Endothelial cell of umbilical vein (primary cell): ENCODE results near the gene VSTM2B. TPM values are rescaled to one million over a fixed set of nuclear protein-coding genes. Genes with fewer than 3 reads are reported as not detected.
"Not testable (repeated sequence)": the region's sequence is repeated elsewhere in the genome, so short reads cannot be mapped to it uniquely, and the experiment has no call there.

Source experiments
- BruUV-seq: library from RNA; stranded (reverse); fragments of 400-500 nt; replicated peaks from 2 replicates; lab custom pipeline; 2021; lab: Mats Ljungman, UMichigan
- CTCF ChIA-PET: fragments of 300-600, 350-600 bp; sonication (Branson Sonifier 250); formaldehyde crosslinking; loops from one replicate; lab custom pipeline; 2021; ENCODE audit warnings: antibody characterized with exemption, inconsistent platforms; lab: Charles Lee
- POLR2A ChIA-PET: fragments of 300-600, 350-600 bp; sonication (Branson Sonifier 250); formaldehyde crosslinking; loops from one replicate; lab custom pipeline; 2021; ENCODE audit warnings: antibody characterized with exemption, inconsistent platforms; lab: Charles Lee
- DNase-seq: peaks from one replicate; pipeline ENCODE4 v3.0.0-alpha.2; 2011; ENCODE audit warnings: low read depth, low spot score
- FAIRE-seq: peaks from 2 replicates; lab custom pipeline; 2011; peaks lifted over from hg19 to GRCh38; lab: Jason Lieb, UNC
- H2AFZ ChIP-seq: 2 replicates; pipeline ENCODE4 v1.6.0; 2012; ENCODE audit warnings: low read depth, low read length, control low read depth, inconsistent platforms
- H3K27ac ChIP-seq: 2 replicates; pipeline ENCODE4 v1.5.1; 2011; ENCODE audit warnings: low read depth, mild to moderate bottlenecking, control low read depth, low read length, moderate library complexity; ENCODE audit not compliant: insufficient read depth
- H3K27me3 ChIP-seq, 2 experiments: 2 replicates each; pipeline versions ENCODE4 v1.6.0 to v1.6.1; 2011; ENCODE audit warnings: low read length in 2 of 2, mixed read lengths in 1 of 2; ENCODE audit not compliant: control insufficient read depth in 2 of 2, insufficient read depth in 2 of 2
- H3K36me3 ChIP-seq, 2 experiments: 2 replicates in 1 of 2; 3 replicates in 1 of 2; pipeline ENCODE4 v1.5.1; 2011; ENCODE audit warnings: low read length in 2 of 2, mild to moderate bottlenecking in 1 of 2, moderate library complexity in 1 of 2; ENCODE audit not compliant: control insufficient read depth in 2 of 2, insufficient read depth in 2 of 2; ENCODE audit errors: extremely low read depth in 1 of 2
- H3K4me1 ChIP-seq: 3 replicates; pipeline ENCODE4 v1.5.1; 2011; ENCODE audit warnings: mild to moderate bottlenecking, low read length; ENCODE audit not compliant: control insufficient read depth, insufficient read depth; ENCODE audit errors: extremely low read depth
- H3K4me2 ChIP-seq: 2 replicates; pipeline ENCODE4 v1.6.1; 2011; ENCODE audit warnings: low read length, control low read depth, mixed read lengths; ENCODE audit not compliant: insufficient read depth
- H3K4me3 ChIP-seq, 3 experiments: fragments of 200-600 bp in 1 of 3; sonication (generic), shearing (Covaris generic) in 1 of 3; replicated peaks in 1 of 3; 2 replicates each; pipeline ENCODE4 v1.5.1; 2011 to 2016; ENCODE audit warnings: control low read depth in 3 of 3, low read length in 3 of 3, mild to moderate bottlenecking in 2 of 3, inconsistent platforms in 1 of 3, low read depth in 1 of 3, moderate library complexity in 1 of 3; ENCODE audit not compliant: insufficient read depth in 1 of 3
- H3K79me2 ChIP-seq: 2 replicates; pipeline ENCODE4 v1.6.0; 2012; ENCODE audit warnings: low read length, inconsistent platforms; ENCODE audit not compliant: control insufficient read depth, insufficient read depth
- H3K9ac ChIP-seq: replicated peaks from 2 replicates; pipeline ENCODE3; 2011; ENCODE audit warnings: low read length, control low read depth; ENCODE audit not compliant: insufficient read depth; ENCODE audit errors: extremely low read depth
- H3K9me1 ChIP-seq: replicated peaks from 3 replicates; pipeline ENCODE4 v1.6.0; 2011; ENCODE audit warnings: mild to moderate bottlenecking, low read length; ENCODE audit not compliant: control insufficient read depth, insufficient read depth; ENCODE audit errors: extremely low read depth
- H3K9me3 ChIP-seq: replicated peaks from 2 replicates; pipeline ENCODE4 v1.5.1; 2012; ENCODE audit warnings: low read length, inconsistent platforms; ENCODE audit not compliant: control insufficient read depth, insufficient read depth
- H4K20me1 ChIP-seq: replicated peaks from 2 replicates; pipeline ENCODE3; 2011; ENCODE audit warnings: mild to moderate bottlenecking, low read length; ENCODE audit not compliant: control insufficient read depth, insufficient read depth; ENCODE audit errors: extremely low read depth
- CTCF ChIP-seq, 2 donors: IDR thresholded peaks; 1 replicate in 1 of 2; 2 replicates in 1 of 2; pipeline ENCODE4 v1.5.1; 2011; ENCODE audit warnings: low read length in 2 of 2, mild to moderate bottlenecking in 2 of 2, moderate library complexity in 2 of 2, control low read depth in 1 of 2, inconsistent platforms in 1 of 2, low read depth in 1 of 2; ENCODE audit not compliant: insufficient read depth in 1 of 2; ENCODE audit errors: extremely low read depth in 1 of 2
- EZH2 ChIP-seq: IDR thresholded peaks from 2 replicates; pipeline ENCODE4 v1.6.1; 2012; ENCODE audit warnings: borderline replicate concordance, low read depth, mild to moderate bottlenecking, moderate library complexity, low read length, inconsistent platforms; ENCODE audit not compliant: severe bottlenecking
- FOS ChIP-seq: IDR thresholded peaks from 2 replicates; pipeline ENCODE4 v1.6.1; 2011; ENCODE audit warnings: mild to moderate bottlenecking, low read length, moderate library complexity, borderline replicate concordance; ENCODE audit not compliant: insufficient read depth
- GATA2 ChIP-seq: IDR thresholded peaks from 2 replicates; pipeline ENCODE4 v1.7.0; 2011; ENCODE audit warnings: low read depth, mild to moderate bottlenecking, moderate library complexity, mixed read lengths, low read length; ENCODE audit not compliant: insufficient read length, insufficient read depth
- JUN ChIP-seq: IDR thresholded peaks from 2 replicates; pipeline ENCODE4 v1.6.1; 2011; ENCODE audit warnings: borderline replicate concordance, low read depth; ENCODE audit not compliant: insufficient read length, insufficient read depth
- MAX ChIP-seq: IDR thresholded peaks from 2 replicates; pipeline ENCODE4 v1.6.1; 2011; ENCODE audit not compliant: insufficient read depth, insufficient read length
- MYC ChIP-seq: IDR thresholded peaks from one replicate; pipeline ENCODE4 v1.6.1; 2011; ENCODE audit warnings: mild to moderate bottlenecking, low read depth, low read length
- POLR2A ChIP-seq: IDR thresholded peaks from 2 replicates; pipeline ENCODE4 v1.6.1; 2012; ENCODE audit warnings: low read depth, mild to moderate bottlenecking, control low read depth, low read length
- POLR2AphosphoS5 ChIP-seq: IDR thresholded peaks from 2 replicates; pipeline ENCODE4 v1.6.1; 2012; ENCODE audit warnings: low read depth, mild to moderate bottlenecking, control low read depth, low read length, moderate library complexity; ENCODE audit not compliant: insufficient read depth
- dilution Hi-C: fragments of 300-500 bp; cut with MboI; formaldehyde crosslinking; loops from one replicate; pipeline ENCODE4 v1.15.0; 2019; ENCODE audit warnings: low sequenced_read_pairs; ENCODE audit not compliant: extremely low pct_ligation_motif_present
- intact Hi-C: fragments of 100-400 bp; cut with micrococcal nuclease; formaldehyde crosslinking; loops from one replicate; pipeline ENCODE4 v1.10.0; 2022
- polyA plus RNA-seq, 4 experiments: library from polyadenylated mRNA; depleted of rRNA in 3 of 4; stranded (reverse) in 3 of 4; unstranded in 1 of 4; fragments of >200 nt; gene quantifications; 2 replicates each; pipeline versions ENCODE4 v1.2.1 to v1.2.3, GENCODE V29; 2011 to 2012; ENCODE audit warnings: missing spikeins in 1 of 4
- total RNA-seq: library from RNA; stranded (reverse); gene quantifications from 2 replicates; pipeline ENCODE4 v1.2.3, GENCODE V29; 2021

The VSTM2B gene
- total and polyA plus RNA-seq, 2 donors (not counting 3 experiments of a cell fraction or from before 2014, with no cell fraction given), result not detected

- no peak for FAIRE-seq
- intact Hi-C loops, result no loop called here
These were observed 40.5 kb upstream of the VSTM2B start for GRCh38 chr19:29485293-29485692.

GRCh38 chr19:29486961-29487360, 38.8 kb upstream of the VSTM2B start:
- H3K27ac ChIP-seq, CTCF ChIA-PET, DNase-seq, H3K9ac ChIP-seq, H3K4me1 ChIP-seq, dilution Hi-C loops, H3K9me3 ChIP-seq, H3K27me3 ChIP-seq, POLR2A ChIA-PET, H2AFZ ChIP-seq, H4K20me1 ChIP-seq, H3K4me3 ChIP-seq, intact Hi-C loops, FAIRE-seq, BruUV-seq, H3K9me1 ChIP-seq, H3K36me3 ChIP-seq, H3K79me2 ChIP-seq, H3K4me2 ChIP-seq: not testable (repeated sequence)

More at GRCh38 chr19:29485293-29485692, 40.5 kb upstream of the VSTM2B start:
- Histone ChIP-seq H4K20me1 (no peaks in the 10 kb centered on the region), H3K27me3 (no peaks in the 10 kb centered on the region), H3K79me2 (no peaks in the 10 kb centered on the region), H3K36me3 (no peaks in the 10 kb centered on the region), H3K9me1 (no peaks in the 10 kb centered on the region), H3K4me1 (no peaks in the 10 kb centered on the region), H3K4me2 (no peak overlapping the region), H3K9me3 (peaks cover 2% of the 10 kb centered on the region), H3K9ac (no peak overlapping the region), H2AFZ (no peak overlapping the region), H3K27ac (no peak overlapping the region), H3K4me3 (no peak overlapping the region)
- TF ChIP-seq EZH2 (no peak), CTCF (IDR thresholded peaks at IDR 0.05; ENCODE audit: extremely low read depth in 1 of 2, insufficient read depth in 1 of 2, low read depth in 1 of 2, low read length in 2 of 2) (no peak), MAX (no peak), GATA2 (no peak), JUN (no peak), FOS (no peak), POLR2AphosphoS5 (no peak), POLR2A (no peak), MYC (no peak)
- ChIA-PET POLR2A (no interaction called here), CTCF (no interaction called here)
- no TSS peak for BruUV-seq
- DNase-seq, result no peak
- dilution Hi-C loops, result no loop called here
